Measurements from ENCODE around the gene SLC7A1.

The SLC7A1 gene

GRCh38 chr13:29527511-29527910 lies 68.0 kb downstream of the SLC7A1 start:
- DNase-seq: no peak

DNA sequence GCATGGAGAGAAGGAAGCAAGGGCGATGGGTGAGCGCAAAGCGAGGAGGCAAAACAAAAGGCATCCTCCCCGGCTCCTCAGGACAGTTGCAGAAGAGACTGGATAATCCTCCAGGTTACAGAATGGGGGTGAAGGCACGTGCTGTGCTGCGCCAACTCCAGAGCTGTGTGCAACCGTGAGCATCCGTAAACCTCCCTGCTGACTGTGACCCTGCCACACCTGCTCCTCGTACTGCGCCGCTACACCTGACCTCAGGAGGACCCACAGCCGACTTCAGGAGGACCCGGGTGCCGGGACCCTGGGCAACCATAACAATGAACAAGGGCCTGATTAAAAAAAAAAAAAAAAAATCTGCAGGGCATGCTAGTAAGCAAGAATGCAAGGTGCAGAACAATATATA lies 68.7 kb downstream of the SLC7A1 start:
- no peak for DNase-seq

GRCh38 chr13:29525757-29526156 lies 69.7 kb downstream of the SLC7A1 start:
- no peak for DNase-seq

- no peak for DNase-seq
Measured at GRCh38 chr13:29524641-29525040, 70.8 kb downstream of the SLC7A1 start.

- DNase-seq: no peak
Measured at GRCh38 chr13:29524176-29524575, 71.3 kb downstream of the SLC7A1 start.

GRCh38 chr13:29523199-29523961 lies 72.1 kb downstream of the SLC7A1 start:
- DNase-seq: no peak

- DNase-seq: no peak
Measured at GRCh38 chr13:29522044-29522685, 73.3 kb downstream of the SLC7A1 start.

DNA sequence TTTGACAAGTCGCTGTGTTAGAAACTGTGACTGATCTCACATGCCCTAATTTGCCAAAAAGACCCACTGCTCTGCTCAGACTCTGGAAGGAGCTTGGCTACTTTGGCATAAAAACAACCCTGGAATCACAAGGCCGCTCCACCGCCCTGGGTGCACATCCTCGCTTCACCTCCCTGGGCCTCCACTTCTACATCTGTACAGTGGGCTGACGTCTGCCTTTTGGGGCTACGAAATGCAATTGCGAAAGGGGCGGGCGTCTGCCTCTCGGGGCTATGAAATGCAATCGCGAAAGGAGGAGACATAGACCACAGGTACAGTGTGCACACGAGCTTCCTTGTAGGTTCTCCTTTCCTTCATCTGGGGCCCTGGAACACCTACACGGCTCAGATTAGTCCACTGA lies 74.2 kb downstream of the SLC7A1 start:
- no peak for DNase-seq

DNA sequence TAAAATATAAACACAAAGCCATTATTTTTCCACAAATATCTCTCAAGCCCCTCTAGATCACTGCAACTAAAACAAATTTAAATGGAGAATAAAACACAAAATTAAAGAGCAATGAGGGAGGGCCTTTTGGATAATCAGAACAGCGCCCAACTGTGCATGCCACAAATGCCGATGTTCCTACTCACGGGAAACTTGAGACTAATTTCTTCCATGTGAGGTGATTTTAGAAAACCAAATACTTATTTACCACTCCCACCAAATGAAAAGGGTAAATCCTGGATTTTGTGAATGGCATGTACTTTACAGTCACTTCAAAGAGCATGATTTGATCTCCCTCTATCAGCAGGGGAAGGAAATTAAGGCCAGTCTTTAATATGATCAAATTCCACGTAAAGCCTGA lies 74.8 kb downstream of the SLC7A1 start:
- DNase-seq: no peak

DNA sequence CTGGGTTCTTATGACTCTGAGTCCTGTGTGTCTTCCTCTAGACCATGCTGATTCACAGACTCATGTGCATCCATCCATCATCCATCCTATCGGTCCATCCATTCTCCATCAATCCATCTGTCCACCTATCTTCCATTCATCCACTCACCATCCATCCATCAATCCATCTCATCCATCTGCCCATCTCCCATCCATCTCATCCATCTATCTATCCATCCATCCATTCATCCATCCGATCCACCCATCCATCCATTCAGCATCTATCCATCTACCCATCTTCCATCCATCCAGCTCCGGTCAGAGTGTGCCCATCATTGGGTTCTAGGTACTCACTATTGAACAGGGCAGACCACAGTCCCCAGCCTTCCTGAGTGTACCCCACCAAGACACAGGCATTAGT lies 75.6 kb downstream of the SLC7A1 start:
- no peak for DNase-seq

DNA sequence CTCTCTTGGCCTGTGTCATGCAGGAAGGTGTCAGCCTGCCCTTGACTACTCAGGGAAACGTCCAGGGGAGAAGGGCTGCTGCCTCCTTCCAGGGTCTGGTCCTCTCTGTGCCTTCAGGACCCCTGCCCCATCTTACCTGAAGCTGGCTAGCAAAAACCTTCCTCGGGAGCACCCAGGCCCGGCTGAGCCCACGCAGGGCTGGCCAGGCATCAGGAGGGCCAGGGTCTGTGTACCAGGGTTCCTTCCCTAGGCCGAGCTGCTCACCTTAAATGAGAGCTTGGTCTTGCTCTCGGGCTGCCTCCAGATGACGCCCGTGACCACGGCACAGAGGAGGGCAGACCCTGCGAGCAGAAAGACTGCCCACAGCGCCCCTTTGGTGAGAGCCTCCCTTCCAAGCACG lies 78.6 kb downstream of the SLC7A1 start:
- DNase-seq: no peak

- DNase-seq: no peak
Measured at GRCh38 chr13:29516012-29516411, 79.5 kb downstream of the SLC7A1 start.

- no peak for DNase-seq
Measured at GRCh38 chr13:29515372-29515771, 80.1 kb downstream of the SLC7A1 start.

- no peak for DNase-seq
Measured at GRCh38 chr13:29514720-29515310, 80.7 kb downstream of the SLC7A1 start.

DNA sequence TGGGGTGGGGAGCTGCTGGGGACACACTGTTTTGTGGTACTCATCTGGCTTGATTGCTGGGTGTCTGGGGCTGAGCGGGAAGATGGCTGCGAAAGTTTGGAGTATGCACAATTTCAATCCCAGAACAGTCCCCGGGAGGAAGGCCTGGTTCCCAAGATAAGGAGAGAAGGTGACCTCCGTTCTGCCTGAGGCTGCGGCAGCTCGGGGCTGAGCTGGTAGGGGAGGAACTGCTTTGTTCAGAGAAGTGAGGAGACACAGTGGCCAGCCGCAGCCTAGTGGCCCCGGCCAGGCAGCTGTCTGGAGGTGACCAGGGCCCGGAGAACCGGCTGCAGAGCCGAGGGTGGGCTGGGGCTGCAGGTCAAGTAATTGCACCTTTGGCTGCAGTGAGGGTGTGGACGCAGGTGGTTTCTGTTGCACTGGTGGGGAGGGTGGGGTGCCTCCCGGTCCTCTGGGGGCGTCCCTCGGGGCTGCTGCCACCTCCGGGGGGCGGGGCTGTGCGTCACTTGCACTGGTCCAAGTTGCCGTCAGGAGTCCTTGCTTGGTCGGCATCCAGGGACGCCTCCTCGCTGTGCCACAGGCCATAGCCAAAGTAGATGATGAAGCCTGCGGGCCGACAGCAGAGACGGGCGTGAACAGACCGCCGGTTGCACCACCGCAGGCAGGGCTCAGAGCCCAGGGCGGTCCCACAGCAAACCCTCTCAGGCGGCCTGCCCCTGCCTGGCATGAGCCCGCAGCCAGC lies 81.3 kb downstream of the SLC7A1 start:
- DNase-seq: no peak

DNA sequence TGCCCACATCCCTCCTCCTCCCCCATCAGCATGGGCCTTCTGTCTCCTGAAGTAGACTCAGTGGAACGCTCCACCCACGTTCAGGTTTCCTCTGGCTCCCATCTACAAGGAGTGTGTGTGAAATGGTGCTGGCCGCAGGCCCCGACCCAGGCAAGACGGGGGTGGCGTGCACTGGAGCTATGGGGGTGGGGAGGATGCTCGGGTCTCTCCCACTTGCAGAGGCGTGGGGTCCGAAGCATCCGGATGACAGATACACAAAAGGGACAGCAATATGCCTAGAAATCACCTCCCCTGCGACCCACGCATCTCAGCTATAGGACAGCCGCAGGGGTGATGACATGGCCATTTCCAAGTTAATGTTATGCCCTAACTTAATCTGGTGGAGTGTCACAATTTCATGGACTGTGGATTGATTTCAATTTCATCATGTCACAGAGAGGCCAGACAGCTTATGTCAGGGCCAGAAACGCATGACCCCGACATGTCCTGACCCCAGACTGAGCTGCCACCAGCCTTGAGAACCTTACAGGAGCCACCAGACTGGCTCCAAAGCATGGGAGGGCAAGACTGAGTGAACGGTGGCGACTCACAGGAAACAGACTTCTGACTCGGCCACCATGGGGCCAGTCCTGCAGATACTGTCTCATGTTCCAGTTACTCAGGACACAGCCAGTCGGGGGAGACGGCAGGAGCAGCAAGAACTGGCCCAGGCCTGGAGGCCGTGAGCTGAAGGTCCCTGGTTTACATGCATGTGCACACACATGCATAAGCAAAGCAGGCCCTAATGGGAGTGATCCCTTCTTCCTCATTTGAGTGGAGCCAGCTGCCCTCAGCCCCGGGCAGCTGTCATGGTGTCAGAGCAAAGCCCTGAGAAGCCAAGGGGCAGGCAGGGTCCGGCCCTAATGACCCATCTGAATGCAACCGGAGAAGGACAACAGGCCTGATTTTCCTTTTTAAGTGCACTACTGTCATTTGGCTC lies 82.2 kb downstream of the SLC7A1 start:
- peak; percentile 19 for DNase-seq

- DNase-seq: no peak
Measured at GRCh38 chr13:29511980-29512379, 83.5 kb downstream of the SLC7A1 start.

DNA sequence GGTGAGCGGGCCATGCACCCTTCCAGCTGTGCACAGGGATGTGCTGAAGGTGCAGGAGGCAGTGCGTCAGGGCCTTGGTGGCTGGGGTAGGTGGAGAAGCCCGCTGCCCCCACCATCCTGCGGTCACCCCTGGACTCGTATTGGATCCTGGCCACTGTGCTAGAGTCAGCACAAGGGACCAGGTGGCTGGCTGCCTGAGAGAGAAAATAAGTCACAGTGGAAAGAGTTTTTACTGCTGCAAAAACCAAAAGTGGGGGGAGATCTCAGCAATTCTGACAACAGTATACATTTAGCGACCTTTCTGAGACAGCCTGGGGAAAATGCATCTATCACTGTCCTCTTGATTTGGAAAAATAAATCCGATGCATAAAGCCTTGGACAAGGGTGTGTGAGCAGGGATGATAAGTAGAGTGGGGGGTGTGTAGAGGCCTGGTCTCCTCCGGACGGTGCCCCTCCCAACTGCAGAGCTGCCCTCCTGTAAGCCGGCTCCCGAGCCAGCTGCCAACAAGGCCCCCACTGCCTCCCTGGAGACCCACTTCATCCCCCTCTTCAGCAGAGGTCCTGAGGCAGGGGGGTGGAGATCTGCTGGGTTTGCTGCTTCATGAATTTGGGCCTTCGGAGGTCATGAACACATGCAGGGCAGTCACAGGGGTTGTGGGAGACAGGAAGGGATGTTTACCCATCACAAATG lies 84.2 kb downstream of the SLC7A1 start:
- DNase-seq: no peak

GRCh38 chr13:29510651-29511084 lies 84.8 kb downstream of the SLC7A1 start:
- DNase-seq: no peak

DNA sequence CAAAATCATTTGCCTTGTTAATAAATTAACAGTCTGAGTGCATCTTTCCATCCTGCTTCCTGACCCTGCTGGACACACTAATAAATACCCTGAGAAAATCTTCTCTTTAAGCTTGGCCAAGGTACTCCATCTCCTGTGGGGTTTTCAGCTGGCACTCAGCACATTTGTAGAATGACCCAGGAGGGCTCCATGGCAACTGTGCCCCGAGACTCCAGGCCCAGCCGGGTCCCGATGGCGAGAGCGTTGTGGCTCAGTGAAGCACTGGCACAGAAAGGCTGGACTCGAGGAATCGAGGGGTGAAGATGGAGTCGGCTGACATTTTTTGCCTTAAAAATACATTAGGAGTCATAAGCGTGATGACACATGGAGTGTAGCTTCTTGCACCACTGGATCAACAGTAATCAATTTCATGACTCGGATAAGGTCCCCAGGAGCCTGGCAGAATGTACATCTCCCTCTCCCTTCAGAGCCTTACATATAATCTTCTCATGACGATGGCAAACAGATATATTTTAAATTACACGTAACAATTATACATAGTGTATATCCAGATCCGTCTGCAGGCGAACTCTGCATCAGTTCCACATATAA lies 85.4 kb downstream of the SLC7A1 start:
- no peak for DNase-seq

DNA sequence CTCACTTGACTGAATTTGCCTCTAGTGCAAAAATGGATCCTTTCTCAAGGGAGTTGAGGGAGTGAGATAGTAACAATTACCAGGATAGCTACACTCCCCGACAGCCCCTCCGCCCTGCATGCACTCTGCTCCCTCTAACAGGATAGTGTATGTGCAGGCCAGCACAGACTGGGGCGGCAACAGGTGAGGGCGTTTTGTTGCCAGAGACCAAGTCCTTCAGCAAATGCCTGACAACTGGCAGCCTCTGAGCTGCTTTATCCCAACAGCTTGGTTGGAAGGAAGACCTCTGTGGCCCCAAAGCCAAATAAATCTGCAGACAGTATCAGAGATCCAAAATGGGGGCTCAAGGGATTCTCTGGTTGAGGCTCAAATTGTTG lies 86.6 kb downstream of the SLC7A1 start:
- DNase-seq: no peak
